B cell (primary cell): ENCODE measurements around the gene URM1. TPM values are rescaled to one million over a fixed set of nuclear protein-coding genes. Genes with fewer than 3 reads are reported as not detected.

Experiments
- ATAC-seq: fragments of 200-7000 bp; cut with Tn5 transposase; one replicate; pipeline ENCODE4 v1.10.0; 2021; ENCODE audit warnings: low read depth, mild to moderate bottlenecking, moderate number of reproducible peaks, moderate library complexity
- CTCF ChIA-PET: fragments of 350-600 bp; sonication (Branson Sonifier 250); formaldehyde crosslinking; loops from one replicate; lab custom pipeline; 2021; ENCODE audit warnings: antibody characterized with exemption, inconsistent platforms; lab: Charles Lee
- POLR2A ChIA-PET: fragments of 350-600 bp; sonication (Branson Sonifier 250); formaldehyde crosslinking; loops from one replicate; lab custom pipeline; 2021; ENCODE audit warnings: antibody characterized with exemption; lab: Charles Lee
- DNase-seq: peaks from one replicate; pipeline ENCODE4 v3.0.0; 2013
- H2AFZ ChIP-seq: 2 replicates; pipeline ENCODE4 v1.6.1; 2012; ENCODE audit warnings: mild to moderate bottlenecking, low read depth, low read length; ENCODE audit not compliant: insufficient read depth, poor library complexity, severe bottlenecking
- H3K27ac ChIP-seq, 2 donors: 1 replicate in 1 of 2; 2 replicates in 1 of 2; pipeline ENCODE4 v1.5.1; 2012 to 2013; ENCODE audit warnings: low read length in 2 of 2, mild to moderate bottlenecking in 2 of 2, moderate library complexity in 1 of 2
- H3K27me3 ChIP-seq, 4 experiments: fragments of 200-600 bp in 1 of 4; sonication (generic) in 1 of 4; replicated peaks in 1 of 4; 1 replicate in 2 of 4; 2 replicates in 2 of 4; pipeline versions ENCODE4 v1.6.1 to v1.7.0; 2013 to 2016; ENCODE audit warnings: low read length in 3 of 4, mild to moderate bottlenecking in 2 of 4, mixed read lengths in 1 of 4, moderate library complexity in 1 of 4; ENCODE audit not compliant: insufficient read depth in 4 of 4, control insufficient read depth in 3 of 4; ENCODE audit errors: control extremely low read depth in 1 of 4
- H3K36me3 ChIP-seq, 2 experiments: replicated peaks in 1 of 2; 1 replicate in 1 of 2; 2 replicates in 1 of 2; pipeline versions ENCODE4 v1.6.1 to v1.7.1; 2013; ENCODE audit warnings: low read length in 1 of 2; ENCODE audit not compliant: insufficient read depth in 2 of 2, control insufficient read depth in 1 of 2; ENCODE audit errors: control extremely low read depth in 1 of 2, extremely low read depth in 1 of 2
- H3K4me1 ChIP-seq, 2 donors: fragments of 200-600 bp in 1 of 2; sonication (generic) in 1 of 2; 1 replicate in 1 of 2; 2 replicates in 1 of 2; pipeline versions ENCODE4 v1.5.1 to v1.6.1; 2013 to 2017; ENCODE audit warnings: low read length in 2 of 2; ENCODE audit not compliant: control insufficient read depth in 2 of 2, insufficient read depth in 2 of 2
- H3K4me2 ChIP-seq: replicated peaks from 2 replicates; pipeline ENCODE3; 2012; ENCODE audit warnings: mild to moderate bottlenecking, low read depth, low read length; ENCODE audit not compliant: poor library complexity, severe bottlenecking
- H3K4me3 ChIP-seq, 5 experiments: fragments of 200-600 bp in 1 of 5; sonication (generic) in 1 of 5; 1 replicate in 3 of 5; 2 replicates in 2 of 5; pipeline versions ENCODE4 v1.5.1 to v1.7.0; 2011 to 2016; ENCODE audit warnings: low read length in 4 of 5, mild to moderate bottlenecking in 4 of 5, low read depth in 2 of 5, control low read depth in 1 of 5, moderate library complexity in 1 of 5; ENCODE audit not compliant: insufficient read depth in 1 of 5; ENCODE audit errors: control extremely low read depth in 1 of 5, extremely low read depth in 1 of 5
- H3K79me2 ChIP-seq: fragments of 200-600 bp; sonication (generic); one replicate; pipeline ENCODE4 v1.6.0; 2016; ENCODE audit warnings: low read length; ENCODE audit not compliant: control insufficient read depth, insufficient read depth
- H3K9ac ChIP-seq: fragments of 200-600 bp; sonication (generic); 2 replicates; pipeline ENCODE4 v1.6.1; 2017; ENCODE audit warnings: mild to moderate bottlenecking, low read length, moderate library complexity
- H3K9me3 ChIP-seq, 3 donors: one replicate each; pipeline versions ENCODE4 v1.6.1 to v1.7.1; 2013; ENCODE audit warnings: low read length in 2 of 3; ENCODE audit not compliant: control insufficient read depth in 2 of 3, insufficient read depth in 1 of 3; ENCODE audit errors: control extremely low read depth in 1 of 3
- H4K20me1 ChIP-seq: 2 replicates; pipeline ENCODE4 v1.6.0; 2012; ENCODE audit warnings: mild to moderate bottlenecking, low read length; ENCODE audit not compliant: insufficient read depth, control insufficient read depth, poor library complexity, severe bottlenecking
- H3K27ac Mint-ChIP-seq: one replicate; pipeline ENCODE4 v1.8.0; 2021; ENCODE audit warnings: mixed read lengths
- H3K27me3 Mint-ChIP-seq: one replicate; pipeline ENCODE4 v1.8.0; 2021; ENCODE audit warnings: mixed read lengths
- H3K4me1 Mint-ChIP-seq: one replicate; pipeline ENCODE4 v1.8.0; 2021; ENCODE audit warnings: mixed read lengths
- H3K4me3 Mint-ChIP-seq: one replicate; pipeline ENCODE4 v1.8.0; 2021; ENCODE audit warnings: mixed read lengths
- H3K9me3 Mint-ChIP-seq: one replicate; pipeline ENCODE4 v1.8.0; 2022; ENCODE audit warnings: mixed read lengths; ENCODE audit not compliant: insufficient read depth
- CTCF ChIP-seq: fragments of 200-600 bp; IDR thresholded peaks from one replicate; pipeline ENCODE4 v1.8.0; 2022; ENCODE audit warnings: antibody characterized with exemption, mild to moderate bottlenecking
- EZH2 ChIP-seq: IDR thresholded peaks from 2 replicates; pipeline ENCODE4 v1.6.1; 2012; ENCODE audit warnings: borderline replicate concordance, low read depth, mild to moderate bottlenecking, moderate library complexity, low read length; ENCODE audit not compliant: insufficient read depth, poor library complexity, severe bottlenecking
- WGBS: methylation state at CpG from one replicate; pipeline ENCODE4 v1.1.5; 2013; ENCODE audit warnings: missing lambda C conversion rate; ENCODE audit not compliant: insufficient coverage; 5-methylcytosine and 5-hydroxymethylcytosine counted together
- intact Hi-C: fragments of 100-400 bp; cut with micrococcal nuclease; formaldehyde crosslinking; loops from one replicate; pipeline ENCODE4 v1.10.0; 2022
- polyA plus RNA-seq: library from polyadenylated mRNA; depleted of rRNA; stranded (reverse); fragments of >200 nt; gene quantifications from 2 replicates; pipeline ENCODE4 v1.2.3, GENCODE V29; 2012
- total RNA-seq, 2 donors: library from RNA; stranded (reverse); fragments of 120-200 nt in 1 of 2; gene quantifications; 1 replicate in 1 of 2; 2 replicates in 1 of 2; pipeline versions ENCODE4 v1.2.3 to v1.2.4, GENCODE V29; 2013 to 2022

Gene URM1
- total and polyA plus RNA-seq, 2 donors (not counting 1 experiment from before 2014, with no cell fraction given): 40.3 to 43.8 TPM

- Mint-ChIP-seq H3K4me1 (no peaks in the 10 kb centered on the region), H3K27me3 (peaks cover 22% of the 10 kb centered on the region), H3K9me3 (no peaks in the 10 kb centered on the region), H3K27ac (no peak overlapping the region), H3K4me3 (no peak overlapping the region)
- TF ChIP-seq CTCF (no peak), EZH2 (no peak)
- Histone ChIP-seq H3K9me3 (no peaks in the 10 kb centered on the region), H3K27ac (no peak overlapping the region), H2AFZ (no peak overlapping the region), H3K79me2 (no peaks in the 10 kb centered on the region), H3K4me1 (no peaks in the 10 kb centered on the region), H3K4me2 (no peak overlapping the region), H4K20me1 (no peaks in the 10 kb centered on the region), H3K27me3 (peaks cover 0 to 24% (median 3%) of the 10 kb centered on the region in 4 experiments), H3K4me3 (no peak overlapping the region), H3K36me3 (no peaks in the 10 kb centered on the region), H3K9ac (no peak overlapping the region)
- ChIA-PET CTCF (no interaction called here), POLR2A (no interaction called here)
- DNase-seq: no peak
- no peak for ATAC-seq
- WGBS: 77% methylated on average over 15 of the region's 20 CpGs
- intact Hi-C loops: no loop called here
Observed at GRCh38 chr9:128405077-128405779, 34.1 kb downstream of the URM1 start.

GRCh38 chr9:128405780-128406171, 34.6 kb downstream of the URM1 start:
- TF ChIP-seq CTCF: no peak
- TF ChIP-seq EZH2: no peak
- no peaks in the 10 kb centered on the region for H3K4me1 Mint-ChIP-seq
- WGBS: 80% methylated on average over 5 of the region's 7 CpGs
- intact Hi-C loops: no loop called here
- ChIA-PET POLR2A (no interaction called here), CTCF (no interaction called here)
- no peak overlapping the region for H3K4me2 ChIP-seq
- no peaks in the 10 kb centered on the region for H3K9me3 Mint-ChIP-seq
- H3K27ac ChIP-seq: no peak overlapping the region
- H3K27me3 ChIP-seq: peaks cover 0 to 24% (median 3%) of the 10 kb centered on the region in 4 experiments
- no peaks in the 10 kb centered on the region for H4K20me1 ChIP-seq
- H3K27ac Mint-ChIP-seq: no peak overlapping the region
- no peaks in the 10 kb centered on the region for H3K4me1 ChIP-seq
- no peaks in the 10 kb centered on the region for H3K79me2 ChIP-seq
- no peak overlapping the region for H3K9ac ChIP-seq
- no peak overlapping the region for H3K4me3 ChIP-seq
- H3K4me3 Mint-ChIP-seq: no peak overlapping the region
- ATAC-seq (no peak), DNase-seq (no peak)
- peaks cover 25% of the 10 kb centered on the region for H3K27me3 Mint-ChIP-seq
- no peaks in the 10 kb centered on the region for H3K9me3 ChIP-seq
- no peak overlapping the region for H2AFZ ChIP-seq
- no peaks in the 10 kb centered on the region for H3K36me3 ChIP-seq
